ENCODE data around the gene TSG101. TPM values are rescaled to one million over a fixed set of nuclear protein-coding genes. Genes with fewer than 3 reads are reported as not detected.

TSG101 gene
- total RNA-seq, 1 donor from 2014 or later: 115 TPM

- Histone ChIP-seq H3K27me3 (no peaks in the 10 kb centered on the region), H3K4me2 (no peak overlapping the region), H3K9ac (no peak overlapping the region), H4K20me1 (ENCODE audit: low read depth) (peaks cover 5% of the 10 kb centered on the region), H3F3A (ENCODE audit: low read depth) (no peaks in the 10 kb centered on the region), H3K79me2 (ENCODE audit: low read depth) (no peaks in the 10 kb centered on the region), H3K36me3 (peaks cover 20% of the 10 kb centered on the region), H3K4me1 (no peaks in the 10 kb centered on the region), H3K4me3 (no peak overlapping the region), H3K9me3 (ENCODE audit: low read depth) (no peaks in the 10 kb centered on the region), H3K27ac (no peak overlapping the region), H2AFZ (replicated peaks) (no peak overlapping the region)
- Mint-ChIP-seq H3K4me1 (no peaks in the 10 kb centered on the region), H3K36me3 (peaks cover 16% of the 10 kb centered on the region), H3K27me3 (ENCODE audit: insufficient read depth, low read depth) (peaks cover 3% of the 10 kb centered on the region), H3K9me3 (no peaks in the 10 kb centered on the region), H3K4me3 (no peak overlapping the region), H3K27ac (no peak overlapping the region)
- DNase-seq (ENCODE audit: low spot score): no peak
- TF ChIP-seq EZH2 (IDR thresholded peaks at IDR 0.05) (no peak), EZH2phosphoT487 (IDR thresholded peaks at IDR 0.05) (no peak), CTCF (IDR thresholded peaks at IDR 0.05) (no peak)
Observed at GRCh38 chr11:18501629-18502028, 25.1 kb downstream of the TSG101 start.

GRCh38 chr11:18498039-18498438 lies 28.7 kb downstream of the TSG101 start:
- Mint-ChIP-seq H3K9me3 (no peaks in the 10 kb centered on the region), H3K36me3 (peaks cover 16% of the 10 kb centered on the region), H3K27ac (no peak overlapping the region), H3K4me3 (no peak overlapping the region), H3K27me3 (ENCODE audit: insufficient read depth, low read depth) (no peaks in the 10 kb centered on the region), H3K4me1 (no peaks in the 10 kb centered on the region)
- peaks cover 20% of the 10 kb centered on the region for H3K36me3 ChIP-seq
- DNase-seq (ENCODE audit: low spot score): no peak
- no peak overlapping the region for H3K4me2 ChIP-seq
- no peaks in the 10 kb centered on the region for H3F3A ChIP-seq (ENCODE audit: low read depth)
- no peak overlapping the region for H3K27ac ChIP-seq
- H3K9me3 ChIP-seq (ENCODE audit: low read depth): no peaks in the 10 kb centered on the region
- TF ChIP-seq EZH2 (IDR thresholded peaks at IDR 0.05) (no peak), EZH2phosphoT487 (IDR thresholded peaks at IDR 0.05) (no peak), CTCF (IDR thresholded peaks at IDR 0.05) (no peak)
- H2AFZ ChIP-seq (replicated peaks): no peak overlapping the region
- no peaks in the 10 kb centered on the region for H3K79me2 ChIP-seq (ENCODE audit: low read depth)
- H3K27me3 ChIP-seq: no peaks in the 10 kb centered on the region
- peaks cover 10% of the 10 kb centered on the region for H4K20me1 ChIP-seq (ENCODE audit: low read depth)
- no peak overlapping the region for H3K9ac ChIP-seq
- H3K4me1 ChIP-seq: no peaks in the 10 kb centered on the region
- no peak overlapping the region for H3K4me3 ChIP-seq

- H3K9me3 Mint-ChIP-seq: no peaks in the 10 kb centered on the region
Observed at GRCh38 chr11:18495703-18496102, 31.0 kb downstream of the TSG101 start.

More at GRCh38 chr11:18495703-18496102, 31.0 kb downstream of the TSG101 start:
- DNase-seq (ENCODE audit: low spot score): no peak
- TF ChIP-seq CTCF (IDR thresholded peaks at IDR 0.05) (no peak), EZH2 (IDR thresholded peaks at IDR 0.05) (no peak), EZH2phosphoT487 (IDR thresholded peaks at IDR 0.05) (no peak)
- Histone ChIP-seq H3K4me2 (no peak overlapping the region), H3K9me3 (ENCODE audit: low read depth) (no peaks in the 10 kb centered on the region), H3K79me2 (ENCODE audit: low read depth) (no peaks in the 10 kb centered on the region), H3K36me3 (peaks cover 13% of the 10 kb centered on the region), H3F3A (ENCODE audit: low read depth) (no peaks in the 10 kb centered on the region), H2AFZ (replicated peaks) (no peak overlapping the region), H4K20me1 (ENCODE audit: low read depth) (peaks cover 19% of the 10 kb centered on the region), H3K9ac (no peak overlapping the region), H3K4me3 (no peak overlapping the region), H3K27ac (no peak overlapping the region), H3K27me3 (no peaks in the 10 kb centered on the region), H3K4me1 (no peaks in the 10 kb centered on the region)
- no peak overlapping the region for H3K27ac Mint-ChIP-seq
- no peak overlapping the region for H3K4me3 Mint-ChIP-seq
- H3K27me3 Mint-ChIP-seq (ENCODE audit: insufficient read depth, low read depth): no peaks in the 10 kb centered on the region
- peaks cover 3% of the 10 kb centered on the region for H3K36me3 Mint-ChIP-seq
- H3K4me1 Mint-ChIP-seq: no peaks in the 10 kb centered on the region
